PC-9 (cell line): ENCODE data around the gene SNX12. TPM values are rescaled to one million over a fixed set of nuclear protein-coding genes. Genes with fewer than 3 reads are reported as not detected.

ENCODE experiments used
- BruUV-seq: library from RNA; stranded (reverse); fragments of 400-500 nt; replicated peaks from 2 replicates; lab custom pipeline; 2021; lab: Mats Ljungman, UMichigan
- CTCF ChIA-PET: fragments of 300-600 bp; sonication (Branson Sonifier 250); formaldehyde crosslinking; loops from one replicate; lab custom pipeline; 2022; ENCODE audit warnings: antibody characterized with exemption; lab: Charles Lee
- POLR2A ChIA-PET: fragments of 300-600 bp; sonication (Branson Sonifier 250); formaldehyde crosslinking; loops from one replicate; lab custom pipeline; 2022; ENCODE audit warnings: antibody characterized with exemption; ENCODE audit not compliant: unreplicated experiment; lab: Charles Lee
- DNase-seq, 2 experiments: peaks; one replicate each; pipeline versions ENCODE4 v3.0.0 to v3.0.0-alpha.2; 2015 to 2022; ENCODE audit warnings: mixed read lengths in 1 of 2
- H2AFZ ChIP-seq: fragments of 200-600 bp; sonication (generic); 2 replicates; pipeline ENCODE4 v1.8.1; 2017; ENCODE audit warnings: antibody characterized with exemption
- H3F3A ChIP-seq: fragments of 200-600 bp; sonication (generic); 2 replicates; pipeline ENCODE4 v1.8.1; 2017; ENCODE audit warnings: antibody characterized with exemption, mild to moderate bottlenecking, low read depth; ENCODE audit not compliant: insufficient read depth
- H3K27ac ChIP-seq: fragments of 200-600 bp; sonication (generic); 2 replicates; pipeline ENCODE4 v1.6.1; 2016; ENCODE audit warnings: mixed run types
- H3K27me3 ChIP-seq: fragments of 200-600 bp; sonication (generic); 2 replicates; pipeline ENCODE4 v1.6.1; 2016; ENCODE audit warnings: low read depth, mixed run types; ENCODE audit not compliant: insufficient read depth
- H3K36me3 ChIP-seq: fragments of 200-600 bp; sonication (generic); 2 replicates; pipeline ENCODE4 v1.6.1; 2016; ENCODE audit warnings: low read depth, mixed run types
- H3K4me1 ChIP-seq: fragments of 200-600 bp; sonication (generic); replicated peaks from 2 replicates; pipeline ENCODE4 v1.6.1; 2016; ENCODE audit warnings: mixed run types; ENCODE audit not compliant: insufficient read depth
- H3K4me2 ChIP-seq: fragments of 200-600 bp; sonication (generic); 2 replicates; pipeline ENCODE4 v1.6.1; 2017; ENCODE audit warnings: mixed run types
- H3K4me3 ChIP-seq: fragments of 200-600 bp; sonication (generic); 2 replicates; pipeline ENCODE4 v1.6.1; 2016; ENCODE audit warnings: mixed run types
- H3K79me2 ChIP-seq: fragments of 200-600 bp; sonication (generic); 2 replicates; pipeline ENCODE4 v1.6.1; 2017; ENCODE audit warnings: low read depth, mixed run types
- H3K9me2 ChIP-seq: fragments of 200-600 bp; sonication (generic); 2 replicates; pipeline ENCODE4 v1.8.1; 2017; ENCODE audit warnings: mild to moderate bottlenecking; ENCODE audit not compliant: insufficient read depth
- H3K9me3 ChIP-seq: fragments of 200-600 bp; sonication (generic); 2 replicates; pipeline ENCODE4 v1.8.1; 2016; ENCODE audit warnings: low read depth; ENCODE audit not compliant: insufficient read depth
- H4K20me1 ChIP-seq: fragments of 200-600 bp; sonication (generic); 2 replicates; pipeline ENCODE4 v1.8.1; 2017; ENCODE audit not compliant: insufficient read depth
- CTCF ChIP-seq: fragments of 200-600 bp; sonication (generic); conservative IDR thresholded peaks from 2 replicates; pipeline ENCODE4 v1.6.1; 2017; ENCODE audit warnings: mixed run types, antibody characterized with exemption, mild to moderate bottlenecking, moderate library complexity
- EZH2 ChIP-seq: fragments of 200-600 bp; sonication (generic); IDR thresholded peaks from 2 replicates; pipeline ENCODE4 v1.8.0; 2017; ENCODE audit warnings: antibody characterized with exemption, low read depth
- intact Hi-C: fragments of 100-400 bp; cut with micrococcal nuclease; formaldehyde crosslinking; loops from one replicate; pipeline ENCODE4 v1.10.0; 2022; ENCODE audit not compliant: unreplicated experiment
- total RNA-seq: library from RNA; stranded (reverse); gene quantifications from 2 replicates; pipeline ENCODE4 v1.2.3, GENCODE V29; 2021

SNX12 gene
- total RNA-seq, 1 experiment from 2014 or later: 63.1 TPM

GRCh38 chrX:71096760-71097032 is 28.6 kb upstream of the SNX12 start:
- ChIA-PET CTCF (no interaction called here), POLR2A (no interaction called here)
- Histone ChIP-seq H3K79me2 (no peaks in the 10 kb centered on the region), H3K4me2 (peak overlapping the region; percentile 95), H3K9me3 (no peaks in the 10 kb centered on the region), H3K4me1 (no peaks in the 10 kb centered on the region), H3F3A (no peaks in the 10 kb centered on the region), H2AFZ (peak overlapping the region; percentile 90), H3K9me2 (no peaks in the 10 kb centered on the region), H3K36me3 (no peaks in the 10 kb centered on the region), H3K4me3 (peak overlapping the region; percentile 68), H3K27ac (no peak overlapping the region), H4K20me1 (no peaks in the 10 kb centered on the region), H3K27me3 (no peaks in the 10 kb centered on the region)
- BruUV-seq: no TSS peak
- intact Hi-C loops: no loop called here
- no peak for TF ChIP-seq EZH2
- no peak for TF ChIP-seq CTCF
- DNase-seq: no peak

DNA sequence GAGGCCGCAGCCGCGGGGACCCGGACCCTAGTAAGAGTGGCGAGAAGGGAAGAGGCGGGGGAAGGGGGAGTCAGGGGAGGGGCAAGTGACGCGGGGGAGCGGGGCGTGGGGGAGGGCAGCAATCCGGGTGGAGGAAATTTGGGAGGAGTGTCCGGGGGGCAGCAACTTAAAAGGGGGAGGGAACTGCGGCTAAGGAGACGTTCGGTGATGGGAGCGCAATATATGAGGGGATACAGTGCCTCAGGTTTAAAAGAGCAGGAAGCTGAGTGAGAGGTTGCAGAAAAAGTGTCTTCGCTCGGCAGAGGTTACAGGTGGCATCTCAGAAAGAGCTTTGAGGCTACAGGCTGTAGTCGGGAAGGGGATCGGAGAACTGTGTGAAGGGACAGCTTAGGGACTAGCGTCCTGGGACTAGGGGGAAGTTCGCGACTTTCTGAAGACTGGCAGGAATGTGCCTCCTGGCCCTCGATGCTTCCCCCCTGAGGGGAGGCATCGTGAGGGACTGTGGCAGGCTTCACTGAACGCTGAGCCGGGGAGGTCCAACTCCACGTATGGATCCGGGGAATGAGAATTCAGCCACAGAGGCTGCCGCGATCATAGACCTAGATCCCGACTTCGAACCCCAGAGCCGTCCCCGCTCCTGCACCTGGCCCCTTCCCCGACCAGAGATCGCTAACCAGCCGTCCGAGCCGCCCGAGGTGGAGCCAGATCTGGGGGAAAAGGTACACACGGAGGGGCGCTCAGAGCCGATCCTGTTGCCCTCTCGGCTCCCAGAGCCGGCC is 28.0 kb upstream of the SNX12 start:
- Histone ChIP-seq H3K4me1 (no peaks in the 10 kb centered on the region), H3K36me3 (no peaks in the 10 kb centered on the region), H3K9me2 (no peaks in the 10 kb centered on the region), H3K4me2 (peak overlapping the region; percentile 95), H3K4me3 (peak overlapping the region; percentile 68), H2AFZ (peak overlapping the region; percentile 90), H4K20me1 (no peaks in the 10 kb centered on the region), H3K27me3 (no peaks in the 10 kb centered on the region), H3K27ac (no peak overlapping the region), H3K9me3 (no peaks in the 10 kb centered on the region), H3F3A (no peaks in the 10 kb centered on the region), H3K79me2 (no peaks in the 10 kb centered on the region)
- intact Hi-C loops: no loop called here
- ChIA-PET CTCF (no interaction called here), POLR2A (no interaction called here)
- TSS peak; percentile 72 for BruUV-seq
- peak in 1 of 2 experiments; percentile 14 for DNase-seq
- no peak for TF ChIP-seq CTCF

DNA sequence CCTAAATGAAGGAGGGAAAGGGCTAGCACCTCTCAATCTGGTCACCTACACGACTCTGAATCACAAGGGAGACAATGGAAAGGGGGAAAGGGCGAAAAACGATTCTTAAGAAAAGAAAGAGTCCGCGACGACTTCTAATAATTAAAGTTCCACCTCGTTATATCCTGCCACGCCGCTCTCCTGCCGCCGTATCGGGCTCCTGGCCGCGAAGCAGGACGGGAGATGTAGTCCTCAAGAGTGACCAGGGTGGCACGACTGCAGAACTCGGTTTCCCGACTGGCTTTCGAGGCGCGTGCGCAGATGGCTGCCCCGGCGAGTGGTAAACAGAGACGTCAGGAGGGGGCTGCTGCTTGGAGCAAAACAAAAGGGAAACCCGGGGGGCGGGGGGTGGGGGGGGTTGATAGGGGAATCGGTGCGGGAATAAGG is 27.4 kb upstream of the SNX12 start, which contains the start of gene FOXO4:
FOXO4 (plus strand) TSS at position 297 of the 426 bp plus-strand sequence. CDS start 678 bp downstream, outside the sequence.
- no peak for TF ChIP-seq EZH2
- TF ChIP-seq CTCF: no peak
- no peaks in the 10 kb centered on the region for H3K9me3 ChIP-seq
- no peaks in the 10 kb centered on the region for H3K27me3 ChIP-seq
- H3K36me3 ChIP-seq: no peaks in the 10 kb centered on the region
- no peaks in the 10 kb centered on the region for H3K9me2 ChIP-seq
- POLR2A ChIA-PET: no interaction called here
- H3K4me3 ChIP-seq: peak within 1 kb of the TSS; percentile 68
- no peak within 1 kb of the TSS for H3K27ac ChIP-seq
- peak within 1 kb of the TSS; percentile 95 for H3K4me2 ChIP-seq
- no peaks in the 10 kb centered on the region for H3F3A ChIP-seq
- intact Hi-C loops: no loop called here
- no peaks in the 10 kb centered on the region for H3K4me1 ChIP-seq
- no peaks in the 10 kb centered on the region for H4K20me1 ChIP-seq
- DNase-seq: peak; percentile 73 to 85
- H3K79me2 ChIP-seq: no peaks in the 10 kb centered on the region
- peak within 1 kb of the TSS; percentile 96 for H2AFZ ChIP-seq
- CTCF ChIA-PET: no interaction called here
- BruUV-seq: no TSS peak
